H9 (cell line): Measurements from ENCODE around the gene SLC1A7. TPM values are rescaled to one million over a fixed set of nuclear protein-coding genes. Genes with fewer than 3 reads are reported as not detected.

Experiments
- DNase-seq: peaks from one replicate; pipeline ENCODE4 v3.0.0-alpha.2; 2017
- H2AFZ ChIP-seq: one replicate; pipeline ENCODE4 v1.6.1; 2013; ENCODE audit warnings: mild to moderate bottlenecking, low read length, control low read depth, moderate library complexity
- H2AK5ac ChIP-seq: 2 replicates; pipeline ENCODE4 v1.6.1; 2013; ENCODE audit warnings: low read length, control low read depth, mixed read lengths; ENCODE audit not compliant: insufficient read length
- H2BK120ac ChIP-seq: one replicate; pipeline ENCODE4 v1.6.1; 2013; ENCODE audit warnings: low read depth, mild to moderate bottlenecking, low read length, control low read depth, inconsistent platforms; ENCODE audit not compliant: poor library complexity, severe bottlenecking
- H2BK12ac ChIP-seq: 2 replicates; pipeline ENCODE4 v1.6.1; 2013; ENCODE audit warnings: low read length, control low read depth, mixed read lengths, low read depth; ENCODE audit not compliant: insufficient read length
- H2BK15ac ChIP-seq: 2 replicates; pipeline ENCODE4 v1.6.1; 2013; ENCODE audit warnings: low read depth, low read length, control low read depth
- H2BK20ac ChIP-seq: one replicate; pipeline ENCODE4 v1.6.1; 2013; ENCODE audit warnings: low read depth, mild to moderate bottlenecking, low read length, control low read depth, inconsistent platforms; ENCODE audit not compliant: poor library complexity, severe bottlenecking
- H2BK5ac ChIP-seq: 2 replicates; pipeline ENCODE4 v1.6.1; 2013; ENCODE audit warnings: low read length, control low read depth, mixed read lengths; ENCODE audit not compliant: insufficient read length
- H3K14ac ChIP-seq: 2 replicates; pipeline ENCODE4 v1.6.1; 2013; ENCODE audit warnings: low read length, control low read depth; ENCODE audit not compliant: insufficient read depth
- H3K18ac ChIP-seq: 2 replicates; pipeline ENCODE4 v1.6.1; 2013; ENCODE audit warnings: low read depth, mild to moderate bottlenecking, mixed read lengths, low read length, control low read depth; ENCODE audit not compliant: insufficient read length
- H3K23ac ChIP-seq: 2 replicates; pipeline ENCODE4 v1.6.1; 2013; ENCODE audit warnings: low read length, control low read depth, mixed read lengths, low read depth; ENCODE audit not compliant: insufficient read length
- H3K23me2 ChIP-seq: 2 replicates; pipeline ENCODE4 v1.6.1; 2013; ENCODE audit warnings: low read depth, mild to moderate bottlenecking, mixed read lengths, low read length, control low read depth; ENCODE audit not compliant: insufficient read length, poor library complexity, severe bottlenecking
- H3K27ac ChIP-seq: 2 replicates; pipeline ENCODE4 v1.5.1; 2013; ENCODE audit warnings: low read length, control low read depth, mixed read lengths, low read depth; ENCODE audit not compliant: insufficient read length
- H3K27me3 ChIP-seq: 2 replicates; pipeline ENCODE4 v1.6.1; 2013; ENCODE audit warnings: low read length, control low read depth, inconsistent platforms; ENCODE audit not compliant: insufficient read depth
- H3K4ac ChIP-seq: 2 replicates; pipeline ENCODE4 v1.6.1; 2013; ENCODE audit warnings: low read depth, mild to moderate bottlenecking, control low read depth, inconsistent platforms, low read length, moderate library complexity
- H3K4me1 ChIP-seq: 2 replicates; pipeline ENCODE4 v1.6.1; 2013; ENCODE audit warnings: low read length, control low read depth, inconsistent platforms; ENCODE audit not compliant: insufficient read depth
- H3K4me2 ChIP-seq: 2 replicates; pipeline ENCODE4 v1.6.1; 2013; ENCODE audit warnings: low read length, control low read depth, mixed read lengths; ENCODE audit not compliant: insufficient read length, insufficient read depth
- H3K56ac ChIP-seq: 2 replicates; pipeline ENCODE4 v1.6.1; 2013; ENCODE audit warnings: low read depth, mild to moderate bottlenecking, mixed read lengths, low read length, control low read depth; ENCODE audit not compliant: insufficient read length
- H3K79me1 ChIP-seq: 2 replicates; pipeline ENCODE4 v1.6.1; 2013; ENCODE audit warnings: low read depth, mild to moderate bottlenecking, moderate library complexity, low read length, control low read depth, inconsistent platforms; ENCODE audit not compliant: insufficient read depth, poor library complexity, severe bottlenecking
- H3K79me2 ChIP-seq: 2 replicates; pipeline ENCODE4 v1.6.1; 2013; ENCODE audit warnings: low read length, control low read depth, inconsistent platforms; ENCODE audit not compliant: insufficient read depth
- H3K9ac ChIP-seq: 2 replicates; pipeline ENCODE4 v1.6.1; 2013; ENCODE audit warnings: low read length, control low read depth, mixed read lengths; ENCODE audit not compliant: insufficient read length; ENCODE audit errors: extremely low read depth
- H3K9me3 ChIP-seq: one replicate; pipeline ENCODE4 v1.6.1; 2013; ENCODE audit warnings: low read depth, low read length, inconsistent platforms; ENCODE audit not compliant: control insufficient read depth
- H3T11ph ChIP-seq: one replicate; pipeline ENCODE4 v1.6.1; 2013; ENCODE audit warnings: mild to moderate bottlenecking, low read length, control low read depth, inconsistent platforms
- H4K20me1 ChIP-seq: one replicate; pipeline ENCODE4 v1.6.1; 2013; ENCODE audit not compliant: control insufficient read depth, insufficient read length, insufficient read depth
- H4K5ac ChIP-seq: 2 replicates; pipeline ENCODE4 v1.6.1; 2013; ENCODE audit warnings: low read depth, mild to moderate bottlenecking, mixed read lengths, low read length, control low read depth; ENCODE audit not compliant: insufficient read length
- H4K8ac ChIP-seq: replicated peaks from 2 replicates; pipeline ENCODE4 v1.6.1; 2013; ENCODE audit warnings: low read length, control low read depth, mixed read lengths, low read depth; ENCODE audit not compliant: insufficient read length
- H4K91ac ChIP-seq: 2 replicates; pipeline ENCODE4 v1.6.1; 2013; ENCODE audit warnings: low read depth, mild to moderate bottlenecking, moderate library complexity, mixed read lengths, low read length, control low read depth; ENCODE audit not compliant: insufficient read length
- H3K27ac Mint-ChIP-seq, 3 experiments: 2 replicates in 2 of 3; 3 replicates in 1 of 3; pipeline ENCODE4 v1.8.0; 2020 to 2021; ENCODE audit warnings: mixed read lengths in 3 of 3, mild to moderate bottlenecking in 1 of 3, moderate library complexity in 1 of 3
- H3K27me3 Mint-ChIP-seq: 2 replicates; pipeline ENCODE4 v1.8.0; 2021; ENCODE audit warnings: low read depth, mild to moderate bottlenecking, moderate library complexity, mixed read lengths
- H3K36me3 Mint-ChIP-seq, 3 experiments: 2 replicates in 2 of 3; 3 replicates in 1 of 3; pipeline ENCODE4 v1.8.0; 2020 to 2021; ENCODE audit warnings: low read depth in 3 of 3, mixed read lengths in 3 of 3; ENCODE audit not compliant: insufficient read depth in 1 of 3
- H3K4me1 Mint-ChIP-seq, 2 experiments: 2 replicates each; pipeline ENCODE4 v1.8.0; 2020; ENCODE audit warnings: mixed read lengths in 2 of 2
- H3K4me3 Mint-ChIP-seq, 2 experiments: 2 replicates in 1 of 2; 3 replicates in 1 of 2; pipeline ENCODE4 v1.8.0; 2020 to 2021; ENCODE audit warnings: mild to moderate bottlenecking in 2 of 2, mixed read lengths in 2 of 2, moderate library complexity in 1 of 2
- H3K9me3 Mint-ChIP-seq, 2 experiments: 2 replicates in 1 of 2; 3 replicates in 1 of 2; pipeline ENCODE4 v1.8.0; 2020; ENCODE audit warnings: mild to moderate bottlenecking in 2 of 2, mixed read lengths in 2 of 2, moderate library complexity in 1 of 2
- WGBS: extraction: QIAGEN DNeasy Blood & Tissue Kit; methylation state at CpG from one replicate; pipeline ENCODE4 v1.1.7; 2013; ENCODE audit warnings: missing lambda C conversion rate, low lambda C conversion rate, mixed read lengths; ENCODE audit not compliant: insufficient read length; ENCODE audit errors: extremely low coverage; 5-methylcytosine and 5-hydroxymethylcytosine counted together
- total RNA-seq: library from RNA; stranded (reverse); gene quantifications from 2 replicates; pipeline ENCODE4 v1.2.1, GENCODE V29; 2021
- TF ChIP-seq, protein P1 (sequence below): fragments of 200-600 bp; sonication (generic); conservative IDR thresholded peaks from 3 replicates; pipeline ENCODE4 v1.8.0; 2021; ENCODE audit warnings: antibody characterized with exemption, mild to moderate bottlenecking

The SLC1A7 gene
- total RNA-seq, 1 experiment from 2014 or later, result not detected

DNA sequence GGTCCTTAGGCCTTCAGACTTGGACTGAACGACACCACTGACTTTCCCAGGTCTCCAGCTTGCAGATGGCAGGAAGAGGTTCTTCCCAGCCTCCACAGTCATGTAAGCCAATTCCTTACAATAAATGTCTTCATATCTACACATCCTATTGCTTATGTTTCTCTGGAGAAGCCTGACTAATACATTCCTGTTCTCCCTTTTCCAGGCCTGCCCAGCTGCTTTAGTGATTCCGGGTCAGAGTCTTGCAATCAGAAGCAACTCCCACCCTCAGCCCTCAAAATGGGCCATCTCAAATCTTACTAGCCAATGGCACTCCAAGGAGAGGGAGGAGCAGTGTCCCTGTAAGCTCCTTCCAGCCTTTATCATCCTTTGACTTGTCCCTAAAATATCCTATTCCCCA lies 37.8 kb upstream of the SLC1A7 start:
- Mint-ChIP-seq H3K27me3 (peaks cover 19% of the 10 kb centered on the region), H3K4me3 (no peak overlapping the region), H3K36me3 (no peaks in the 10 kb centered on the region), H3K4me1 (peaks cover 10 to 16% of the 10 kb centered on the region in 2 experiments), H3K9me3 (no peaks in the 10 kb centered on the region), H3K27ac (no peak overlapping the region)
- TF ChIP-seq, protein P1, sequence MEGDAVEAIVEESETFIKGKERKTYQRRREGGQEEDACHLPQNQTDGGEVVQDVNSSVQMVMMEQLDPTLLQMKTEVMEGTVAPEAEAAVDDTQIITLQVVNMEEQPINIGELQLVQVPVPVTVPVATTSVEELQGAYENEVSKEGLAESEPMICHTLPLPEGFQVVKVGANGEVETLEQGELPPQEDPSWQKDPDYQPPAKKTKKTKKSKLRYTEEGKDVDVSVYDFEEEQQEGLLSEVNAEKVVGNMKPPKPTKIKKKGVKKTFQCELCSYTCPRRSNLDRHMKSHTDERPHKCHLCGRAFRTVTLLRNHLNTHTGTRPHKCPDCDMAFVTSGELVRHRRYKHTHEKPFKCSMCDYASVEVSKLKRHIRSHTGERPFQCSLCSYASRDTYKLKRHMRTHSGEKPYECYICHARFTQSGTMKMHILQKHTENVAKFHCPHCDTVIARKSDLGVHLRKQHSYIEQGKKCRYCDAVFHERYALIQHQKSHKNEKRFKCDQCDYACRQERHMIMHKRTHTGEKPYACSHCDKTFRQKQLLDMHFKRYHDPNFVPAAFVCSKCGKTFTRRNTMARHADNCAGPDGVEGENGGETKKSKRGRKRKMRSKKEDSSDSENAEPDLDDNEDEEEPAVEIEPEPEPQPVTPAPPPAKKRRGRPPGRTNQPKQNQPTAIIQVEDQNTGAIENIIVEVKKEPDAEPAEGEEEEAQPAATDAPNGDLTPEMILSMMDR, result no peak
- no peak overlapping the region for H2BK5ac ChIP-seq
- H2BK20ac ChIP-seq, result no peak overlapping the region
- H2AK5ac ChIP-seq, result no peak overlapping the region
- H2BK15ac ChIP-seq, result no peak overlapping the region
- no peak overlapping the region for H2BK120ac ChIP-seq
- no peak overlapping the region for H3K27ac ChIP-seq
- DNase-seq, result no peak
- no peaks in the 10 kb centered on the region for H3K23me2 ChIP-seq
- no peaks in the 10 kb centered on the region for H4K20me1 ChIP-seq
- peaks cover 5% of the 10 kb centered on the region; the same call in 1 of the 2 replicates for H3K4me1 ChIP-seq
- no peaks in the 10 kb centered on the region for H3K9me3 ChIP-seq
- H3K56ac ChIP-seq, result no peak overlapping the region
- H4K8ac ChIP-seq, result no peak overlapping the region
- H3K4ac ChIP-seq, result no peak overlapping the region
- H4K91ac ChIP-seq, result no peak overlapping the region
- no peak overlapping the region for H2AFZ ChIP-seq
- WGBS, result no CpG with 5 or more reads among the region's 2 CpGs
- no peak overlapping the region for H4K5ac ChIP-seq
- H3K9ac ChIP-seq, result no peak overlapping the region
- H3K18ac ChIP-seq, result no peak overlapping the region
- H3K23ac ChIP-seq, result no peak overlapping the region
- no peaks in the 10 kb centered on the region for H3K79me2 ChIP-seq
- H3K4me2 ChIP-seq, result no peak overlapping the region
- no peaks in the 10 kb centered on the region for H3K27me3 ChIP-seq
- no peak overlapping the region for H2BK12ac ChIP-seq
- H3K79me1 ChIP-seq, result no peaks in the 10 kb centered on the region
- H3T11ph ChIP-seq, result no peak overlapping the region
- no peak overlapping the region for H3K14ac ChIP-seq
